ENCODE data around the gene ERMP1.
"Not testable (repeated sequence)": the region's sequence is repeated elsewhere in the genome, so short reads cannot be mapped to it uniquely, and the experiment has no call there.

Gene ERMP1

DNA sequence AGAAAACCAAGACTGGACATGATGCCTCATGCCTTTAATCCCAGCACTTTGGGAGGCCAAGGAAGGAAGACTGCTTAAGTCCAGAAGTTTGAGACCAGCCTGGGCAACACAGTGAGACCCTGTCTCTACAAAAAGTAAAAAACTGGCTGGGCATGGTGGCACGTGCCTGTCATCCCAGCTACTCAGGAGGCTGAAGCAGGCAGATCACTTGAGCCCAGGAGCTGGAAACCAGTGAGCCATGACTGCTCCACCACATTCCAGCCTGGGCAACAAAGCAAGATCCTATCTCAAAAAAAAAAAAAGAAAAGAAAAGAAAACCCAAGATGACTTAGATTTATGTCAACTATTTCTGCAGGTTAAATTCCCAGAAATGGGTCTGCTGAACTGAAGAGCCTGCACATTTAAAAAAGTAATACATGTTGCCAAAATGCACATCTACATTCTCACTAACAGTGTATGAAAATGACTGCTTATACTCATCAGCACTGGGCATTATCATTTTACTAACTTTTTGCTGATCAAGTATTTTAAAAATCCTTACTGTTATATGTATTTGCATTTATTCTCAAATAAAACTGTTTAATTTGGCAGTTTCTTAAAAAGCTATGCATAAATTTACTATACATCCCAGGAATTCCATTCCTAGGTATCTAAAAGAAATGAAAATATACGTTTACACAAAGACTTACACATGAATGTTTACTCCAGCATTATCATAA, 14.3 kb downstream of the ERMP1 start:
- no peak for DNase-seq (ENCODE audit: low spot score)

DNA sequence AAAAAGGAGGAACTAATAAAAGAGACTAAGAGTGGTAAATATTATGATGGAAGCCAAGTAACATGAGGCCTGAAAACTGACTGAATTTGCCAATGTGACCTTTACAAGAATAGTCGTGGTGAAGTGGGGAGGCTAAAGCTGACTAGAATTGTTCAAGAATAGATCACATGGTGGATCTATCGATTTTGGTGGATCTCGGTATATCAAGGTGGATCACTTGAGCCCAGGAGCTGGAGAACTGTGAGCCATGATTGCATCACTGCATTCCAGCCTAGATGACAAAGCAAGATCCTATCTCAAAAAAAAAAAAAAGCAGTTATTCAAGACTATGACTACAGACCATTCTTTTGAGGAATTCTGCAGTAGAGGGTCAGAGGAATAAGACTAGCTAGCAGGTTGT, 15.1 kb downstream of the ERMP1 start:
- DNase-seq (ENCODE audit: low spot score) = no peak

DNA sequence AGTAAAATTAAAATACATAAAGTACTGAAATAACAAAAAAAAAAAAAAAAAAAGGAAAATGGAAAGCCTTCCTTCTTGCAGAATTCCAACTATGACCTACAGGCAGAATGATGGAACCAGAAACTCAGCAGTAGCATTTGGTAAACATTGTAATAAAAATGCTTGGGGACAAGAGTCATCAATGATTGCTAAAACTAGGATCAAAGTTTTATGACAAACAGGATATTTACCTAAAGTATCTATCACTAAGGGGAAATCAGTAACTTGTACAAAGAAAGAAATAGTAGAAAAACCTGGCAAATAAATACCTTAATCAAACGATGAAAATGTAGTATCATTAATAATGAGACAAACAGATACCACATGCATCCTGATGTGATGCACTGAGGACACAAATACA, 17.5 kb downstream of the ERMP1 start:
- no peak for DNase-seq (ENCODE audit: low spot score)

DNA sequence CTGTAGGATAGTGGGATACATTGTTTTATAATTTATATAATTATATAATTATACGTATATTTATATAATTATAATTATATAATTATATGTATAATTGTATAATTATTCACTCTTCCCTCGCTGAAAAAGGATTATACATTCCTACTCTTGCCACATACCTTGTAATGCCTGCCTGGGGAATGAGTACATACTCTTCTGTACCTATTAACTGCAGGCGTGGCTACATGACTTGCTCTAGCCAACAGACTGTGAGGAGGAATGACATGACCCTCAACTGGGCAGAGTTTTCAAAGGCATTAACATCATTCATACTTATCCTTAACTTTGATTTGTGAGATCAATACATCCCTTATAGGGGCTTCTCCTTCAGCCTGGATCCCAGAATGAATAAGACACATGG, 19.1 kb downstream of the ERMP1 start:
- DNase-seq (ENCODE audit: low spot score) = no peak

DNA sequence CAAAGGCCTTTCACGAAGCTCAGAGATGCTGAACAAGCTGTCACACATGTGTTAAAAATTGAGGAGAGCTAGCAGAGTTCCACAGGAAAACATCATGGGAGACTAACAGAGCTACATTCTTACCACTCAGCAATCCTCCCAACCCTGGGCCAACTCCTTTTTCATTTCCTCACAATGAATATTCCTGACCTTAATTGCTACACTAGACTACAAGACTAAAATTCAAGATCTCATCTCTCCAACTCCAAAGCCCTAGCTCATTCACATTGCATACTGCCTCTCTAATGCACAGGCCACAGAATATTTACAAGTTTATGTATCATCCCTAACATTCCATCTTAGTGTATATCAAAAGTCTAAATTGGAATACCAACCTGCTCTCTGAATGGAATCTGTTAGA, 21.2 kb downstream of the ERMP1 start:
- no peak for DNase-seq (ENCODE audit: low spot score)

DNA sequence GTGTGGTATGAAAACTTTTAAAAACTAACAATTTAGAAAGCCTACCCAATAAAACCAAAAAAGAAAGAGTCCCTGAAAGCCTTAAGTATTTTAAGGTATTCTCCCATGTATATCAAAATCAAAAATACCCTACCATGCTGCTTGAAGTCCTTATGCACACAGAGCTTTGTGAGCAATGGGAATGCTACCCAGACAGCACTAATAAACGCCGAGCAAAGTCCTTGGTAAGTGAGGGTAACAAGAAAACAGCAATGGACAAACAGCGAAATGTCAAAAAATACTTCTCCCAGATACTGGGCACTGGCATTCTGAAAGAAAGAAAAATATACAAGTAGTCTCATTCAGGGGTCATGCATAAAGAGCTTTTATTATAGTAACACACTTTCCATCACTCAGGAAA, 27.4 kb downstream of the ERMP1 start:
- no peak for DNase-seq (ENCODE audit: low spot score)

DNA sequence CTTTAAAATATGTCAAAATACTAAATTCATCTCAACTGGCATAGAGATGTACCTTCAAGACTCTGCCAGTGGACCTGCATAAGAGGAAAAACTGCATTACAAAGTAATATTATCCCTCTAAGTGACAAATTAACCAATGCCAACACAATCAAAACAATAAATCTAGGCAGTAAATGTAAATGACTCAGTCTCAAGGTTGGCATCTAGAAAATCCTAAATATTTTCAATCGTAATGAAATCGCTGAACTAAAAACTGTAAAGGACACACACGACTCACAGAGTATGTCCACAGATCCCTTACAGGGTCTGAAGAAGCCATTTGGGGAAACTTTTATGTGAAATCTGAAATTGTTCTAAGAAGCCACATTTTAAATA, 31.2 kb downstream of the ERMP1 start:
- DNase-seq (ENCODE audit: low spot score) = no peak

DNA sequence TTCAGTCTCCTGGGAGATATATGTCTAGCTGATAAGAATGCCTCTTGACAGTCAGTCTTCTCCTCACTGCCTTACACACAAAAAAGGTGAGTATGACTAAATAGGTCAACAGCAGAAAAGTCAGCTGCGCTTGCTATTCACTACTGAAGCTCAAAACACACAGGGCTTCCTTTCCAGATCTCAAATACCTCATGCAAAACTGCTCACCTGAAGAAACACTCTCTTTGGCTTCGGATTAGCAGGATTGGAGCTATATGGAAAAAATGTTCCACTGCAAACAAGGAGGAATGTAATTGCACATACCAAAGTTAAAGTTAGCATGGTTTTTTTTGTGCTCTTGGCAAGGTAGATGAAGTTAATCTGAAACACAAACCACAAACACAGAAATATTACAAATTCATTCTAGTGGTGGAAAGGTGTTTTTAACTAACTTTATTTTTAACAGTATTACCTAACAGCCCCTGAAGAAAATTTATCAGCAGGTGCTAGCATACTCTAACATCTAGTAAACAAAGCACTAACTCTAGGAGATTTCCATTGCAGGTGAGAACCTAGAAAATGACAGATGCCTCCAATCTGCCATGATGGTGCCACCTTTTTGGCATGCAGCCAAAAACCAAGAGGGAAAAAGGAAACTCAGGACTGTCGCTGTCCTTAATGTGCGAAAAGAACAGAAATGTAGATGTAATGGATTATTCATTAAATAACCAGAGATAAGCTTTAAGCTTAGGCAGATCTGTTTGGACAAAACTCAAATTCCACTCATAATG, 31.8 kb downstream of the ERMP1 start:
- DNase-seq (ENCODE audit: low spot score) = peak; percentile 29

DNA sequence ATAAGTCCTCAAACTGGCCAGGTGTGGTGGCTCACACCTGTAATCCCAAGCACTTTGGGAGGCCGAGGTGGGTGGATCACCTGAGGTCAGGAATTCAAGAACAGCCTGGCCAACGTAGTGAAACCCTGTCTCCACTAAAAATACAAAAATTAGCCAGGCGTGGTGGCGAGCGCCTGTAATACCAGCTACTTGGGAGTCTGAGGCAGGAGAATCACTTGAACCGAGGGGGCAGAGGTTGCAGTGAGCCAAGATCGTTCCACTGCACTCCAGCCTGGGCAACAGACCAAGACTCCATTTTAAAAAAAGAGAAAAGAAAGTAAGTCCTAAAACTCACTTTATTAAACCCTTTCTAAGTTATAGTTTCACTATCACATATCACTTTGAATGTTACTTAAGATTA, 32.5 kb downstream of the ERMP1 start:
- DNase-seq (ENCODE audit: low spot score) = not testable (repeated sequence)

DNA sequence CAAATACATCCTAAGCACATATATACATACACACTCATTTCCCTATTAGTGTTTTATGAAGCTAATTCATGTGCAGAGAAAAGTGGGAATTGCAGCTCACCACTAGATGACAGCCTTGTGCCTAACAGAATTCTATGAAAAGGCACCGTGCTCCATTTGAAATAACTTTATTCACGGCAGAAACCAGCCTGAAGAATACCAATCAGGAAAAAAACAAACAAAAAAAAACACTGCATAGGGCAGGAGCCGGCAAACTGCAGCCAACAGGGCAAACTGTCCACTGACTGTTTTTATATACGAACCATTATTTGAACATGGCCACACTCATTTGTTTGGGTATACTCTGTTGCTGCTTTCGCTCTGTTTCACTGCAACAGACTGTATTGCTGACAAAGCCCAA, 33.6 kb downstream of the ERMP1 start:
- DNase-seq (ENCODE audit: low spot score) = peak; percentile 13

DNA sequence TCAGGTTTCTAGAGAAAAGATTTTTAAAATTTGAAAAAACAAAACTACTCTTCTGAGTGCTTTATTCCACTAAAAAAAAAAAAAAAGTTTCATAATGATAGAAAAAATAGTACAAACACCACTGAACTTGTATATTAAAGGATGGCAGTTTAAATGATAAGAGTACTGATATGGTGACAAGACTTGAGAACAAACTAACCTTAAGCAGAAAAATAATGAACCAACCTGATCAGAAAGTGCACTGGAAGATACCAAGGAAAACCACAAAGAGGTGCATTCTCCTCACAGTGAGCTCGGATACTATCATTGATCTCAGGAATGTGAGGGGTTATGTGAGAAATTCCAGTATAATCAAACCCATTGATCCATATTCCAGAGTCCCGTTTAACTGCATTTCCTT, 34.3 kb downstream of the ERMP1 start:
- no peak for DNase-seq (ENCODE audit: low spot score)

DNA sequence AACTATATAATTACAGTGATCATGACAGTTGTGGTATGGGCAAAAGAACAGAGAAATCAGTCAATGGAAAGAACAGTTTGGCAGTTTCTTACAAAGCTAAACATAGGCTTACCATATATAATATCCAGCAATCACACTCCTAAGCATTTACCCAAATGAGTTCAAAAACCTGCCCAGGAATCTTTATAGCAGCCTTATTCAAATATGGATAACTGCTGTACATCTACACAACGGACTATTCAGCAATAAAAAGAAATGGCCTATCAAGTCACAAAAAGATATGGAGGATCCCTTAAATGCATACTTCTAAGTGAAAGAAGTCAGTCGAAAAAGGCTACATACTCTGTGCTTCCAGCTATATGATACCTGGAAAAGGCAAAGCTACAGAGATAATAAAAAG, 36.6 kb downstream of the ERMP1 start:
- no peak for DNase-seq (ENCODE audit: low spot score)

DNA sequence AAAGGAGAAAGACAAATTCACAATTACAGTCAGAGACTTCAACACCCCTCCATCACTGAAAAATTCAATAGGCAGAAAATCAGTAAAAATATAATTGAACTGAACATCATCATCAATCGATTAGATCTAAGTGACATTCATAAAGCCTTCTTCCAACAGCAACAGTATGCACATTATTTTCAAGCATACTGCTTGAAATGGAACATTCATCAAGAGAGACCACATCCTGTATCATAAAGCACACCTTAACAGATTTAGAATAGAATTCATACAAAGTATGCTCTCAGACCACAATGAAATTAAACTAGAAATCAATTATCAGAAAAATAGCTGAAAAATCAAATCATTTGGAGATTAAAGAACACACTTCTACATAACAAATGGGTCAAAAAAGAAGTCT, 39.1 kb downstream of the ERMP1 start:
- DNase-seq (ENCODE audit: low spot score) = no peak

DNA sequence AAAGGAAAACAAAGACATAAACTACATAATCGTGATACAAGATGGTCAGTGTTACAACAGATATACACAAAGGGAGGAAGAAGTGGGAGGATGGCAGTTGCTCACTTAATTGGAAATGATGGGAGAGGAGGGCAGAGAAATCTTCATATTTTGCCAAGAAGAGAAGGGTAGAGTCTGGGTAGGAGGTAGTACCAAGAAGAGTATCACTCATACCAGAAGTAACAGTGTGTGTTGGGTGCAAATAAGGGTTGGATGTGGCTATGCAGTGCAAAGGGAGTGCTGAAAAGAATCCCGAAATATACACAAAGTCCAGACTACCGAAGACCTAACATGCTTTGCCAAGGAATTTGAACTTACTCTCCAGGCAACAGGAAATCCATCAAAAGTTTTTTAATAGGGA, 41.0 kb downstream of the ERMP1 start:
- DNase-seq (ENCODE audit: low spot score) = no peak

DNA sequence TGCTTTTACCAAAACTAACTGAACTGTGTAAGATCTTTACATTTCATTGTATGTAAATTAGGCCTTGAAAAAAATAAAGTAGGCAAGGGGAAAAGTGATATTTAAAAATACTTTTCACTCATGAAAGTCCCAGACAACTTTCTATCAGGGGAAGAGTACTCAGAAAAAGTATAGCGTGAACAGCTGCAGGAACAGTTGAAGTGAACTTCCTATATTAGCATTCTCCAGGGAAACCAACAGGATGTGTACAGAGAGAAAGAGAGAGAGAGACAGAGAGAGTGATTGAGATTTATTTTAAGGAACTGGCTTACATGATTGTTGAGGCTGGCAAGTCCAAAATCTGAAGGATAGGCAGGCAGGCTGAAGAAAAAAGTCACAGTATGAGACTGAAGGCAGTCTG, 42.0 kb downstream of the ERMP1 start:
- DNase-seq (ENCODE audit: low spot score) = no peak

DNA sequence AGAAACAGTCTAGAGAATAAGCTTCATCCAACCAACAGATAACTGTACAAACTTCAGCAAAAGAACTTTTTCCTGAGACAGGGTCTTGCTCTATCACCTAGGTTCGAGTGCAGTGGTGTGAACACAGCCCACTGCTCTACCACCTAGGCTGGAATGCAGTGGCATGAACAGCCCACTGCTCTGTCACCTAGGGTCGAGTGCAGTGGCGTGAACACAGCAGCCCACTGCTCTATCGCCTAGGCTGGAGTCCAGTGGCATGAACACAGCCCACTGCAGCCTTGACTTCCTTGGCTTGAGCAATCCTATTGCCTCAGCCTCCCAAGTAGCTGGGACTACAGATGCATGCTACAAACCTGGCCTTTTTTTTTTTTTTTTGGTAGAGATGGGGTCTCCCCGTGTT, 43.4 kb downstream of the ERMP1 start:
- no peak for DNase-seq (ENCODE audit: low spot score)

DNA sequence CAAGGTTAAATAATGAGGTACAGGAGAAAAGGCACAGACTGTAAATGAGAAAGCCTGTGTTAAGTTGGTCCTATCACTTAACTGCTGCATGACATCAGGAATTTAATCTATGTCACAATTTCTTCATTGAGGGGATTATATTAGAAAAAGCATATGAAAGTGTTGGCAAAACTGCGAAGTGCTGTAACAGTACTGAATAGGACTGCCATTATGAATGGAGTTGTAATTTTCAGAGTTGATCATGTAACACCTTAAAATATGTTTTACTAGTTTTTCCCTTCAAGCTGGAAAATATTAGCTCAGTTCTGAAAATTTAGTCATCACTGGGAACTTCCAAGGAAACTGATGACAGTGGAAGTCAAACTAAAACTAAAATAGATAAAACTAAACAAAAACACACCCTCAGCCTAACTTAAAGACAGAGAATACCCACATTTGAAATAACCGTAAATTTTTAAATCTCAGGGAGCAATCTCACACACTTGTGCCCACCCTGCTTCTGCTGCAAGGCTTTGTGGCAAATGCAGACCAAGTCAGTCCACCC, 45.1 kb downstream of the ERMP1 start:
- DNase-seq (ENCODE audit: low spot score) = no peak

DNA sequence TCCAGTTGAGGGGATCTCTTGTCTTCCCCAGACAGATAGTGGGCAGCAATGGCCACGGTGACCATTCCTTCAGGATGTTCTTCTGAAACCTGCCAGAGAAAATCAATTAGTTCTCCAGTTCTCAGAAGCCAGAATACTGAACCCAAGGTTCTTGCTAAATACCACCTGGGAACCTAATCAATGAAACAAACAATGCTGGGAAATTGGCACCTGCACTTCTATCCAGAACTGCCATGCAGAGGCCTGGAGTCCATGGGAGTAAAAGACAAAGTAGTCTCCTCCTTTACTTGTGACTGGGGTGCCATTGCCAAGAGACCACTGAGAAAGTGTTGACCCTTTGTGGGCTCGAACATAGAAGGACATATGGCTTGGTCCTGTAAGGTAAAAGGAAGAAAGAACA, 45.7 kb downstream of the ERMP1 start:
- DNase-seq (ENCODE audit: low spot score) = no peak

DNA sequence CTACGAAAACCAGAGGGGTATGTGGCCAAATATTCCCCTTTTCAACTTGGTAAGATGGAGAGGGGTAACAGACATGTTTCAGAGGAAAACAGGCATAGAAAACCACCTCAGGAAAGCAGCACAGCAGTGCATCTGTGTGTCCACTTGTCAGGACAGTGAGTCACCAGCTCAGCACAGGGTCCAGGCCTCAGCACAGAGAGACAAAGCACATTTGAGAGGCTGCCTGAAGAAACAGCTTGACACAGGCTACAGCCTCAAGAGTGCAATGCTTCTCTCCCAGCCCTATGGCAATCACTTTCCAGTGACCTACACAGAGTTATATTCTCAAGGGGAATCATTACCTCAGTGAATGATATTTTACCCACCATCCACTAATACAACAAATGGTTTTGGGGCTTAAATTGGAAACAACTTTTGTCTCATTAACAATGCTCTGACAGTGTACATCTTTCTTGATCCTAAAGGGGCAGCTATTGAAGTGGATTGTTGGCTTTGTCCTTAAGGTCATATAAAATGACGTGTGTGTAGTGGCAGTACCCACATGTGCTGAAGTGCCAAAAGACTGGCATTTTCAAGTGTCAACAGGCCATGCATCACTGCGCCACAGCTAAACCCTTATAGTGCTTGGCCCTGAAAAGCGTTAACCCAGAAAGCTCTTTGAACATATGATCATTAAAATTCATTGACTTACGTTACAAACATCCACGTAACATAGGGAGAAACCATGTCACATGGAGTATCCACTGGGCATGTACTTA, 46.4 kb downstream of the ERMP1 start:
- DNase-seq (ENCODE audit: low spot score) = no peak

DNA sequence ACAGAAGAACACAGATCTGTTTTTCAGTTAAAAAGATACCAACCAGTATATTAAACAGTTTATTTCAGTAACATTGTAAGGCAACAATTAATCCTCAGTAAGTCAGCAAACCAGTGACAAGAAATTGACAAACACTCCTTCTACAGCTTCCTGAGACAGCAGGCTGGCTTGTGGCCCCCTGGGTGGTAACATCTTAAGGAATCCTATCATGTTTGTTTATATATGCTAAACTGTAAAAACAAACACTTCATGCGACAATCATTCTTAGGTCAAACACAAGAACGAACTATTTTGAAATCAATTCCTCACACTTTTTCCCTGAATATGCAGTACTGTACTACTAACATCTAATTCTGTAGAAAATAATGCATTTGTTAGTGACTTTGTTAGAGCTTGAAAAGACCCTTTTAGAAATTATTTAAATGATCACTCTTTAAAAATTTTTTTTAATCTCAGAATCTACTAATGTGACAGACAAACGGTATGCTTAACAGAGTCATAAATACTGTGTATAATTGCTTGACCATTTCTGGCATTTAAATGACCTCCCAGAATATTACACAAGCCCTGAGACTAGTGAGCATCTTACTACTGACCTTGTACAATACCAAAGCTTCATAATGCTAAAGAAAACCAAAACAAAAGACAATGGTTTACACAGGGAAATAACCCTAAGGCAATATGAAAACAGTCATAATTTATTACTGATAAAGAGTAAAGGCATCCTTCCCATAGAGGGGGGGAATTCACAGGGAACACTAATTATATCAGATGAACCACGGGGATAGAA, 48.2 kb downstream of the ERMP1 start:
- no peak for DNase-seq (ENCODE audit: low spot score)

DNA sequence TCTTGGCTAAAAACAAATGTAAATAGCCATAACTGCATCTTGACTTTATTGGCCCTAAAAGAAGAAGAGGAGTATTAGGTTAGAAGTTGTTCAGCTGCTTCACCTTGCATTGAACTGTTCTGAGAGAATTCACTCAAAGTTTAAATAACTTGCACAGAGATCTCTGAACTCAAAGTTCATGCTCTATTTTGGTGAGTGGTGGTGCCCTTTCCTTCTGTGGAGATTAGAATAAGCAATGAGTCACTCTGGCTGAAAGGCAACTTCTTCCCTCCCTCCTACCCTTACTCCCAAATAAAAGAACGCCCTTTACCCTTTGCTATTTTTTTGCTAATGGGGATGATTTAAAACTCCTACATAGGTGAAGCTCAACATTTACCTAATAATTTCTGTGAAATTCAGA, 48.9 kb downstream of the ERMP1 start:
- no peak for DNase-seq (ENCODE audit: low spot score)

DNA sequence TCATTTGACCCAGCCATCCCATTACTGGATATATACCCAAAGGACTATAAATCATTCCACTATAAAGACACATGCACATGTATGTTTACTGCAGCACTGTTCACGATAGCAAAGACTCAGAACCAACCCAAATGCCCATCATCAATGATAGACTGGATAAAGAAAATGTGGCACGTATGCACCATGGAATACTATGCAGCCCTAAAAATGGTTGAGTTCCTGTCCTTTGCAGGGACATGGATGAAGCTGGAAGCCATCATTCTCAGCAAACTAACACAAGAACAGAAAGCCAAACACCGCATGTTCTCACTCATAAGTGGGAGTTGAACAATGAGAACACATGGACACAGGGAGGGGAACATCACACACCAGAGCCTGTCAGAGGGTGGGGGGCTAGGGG, 49.5 kb downstream of the ERMP1 start:
- not testable (repeated sequence) for DNase-seq (ENCODE audit: low spot score)
